Sigmoid colon (tissue), 7 donors: ENCODE results near the gene ARMH3. TPM values are rescaled to one million over a fixed set of nuclear protein-coding genes. Genes with fewer than 3 reads are reported as not detected.
"Not testable (repeated sequence)": the region's sequence is repeated elsewhere in the genome, so short reads cannot be mapped to it uniquely, and the experiment has no call there.

Source experiments
- DNase-seq: peaks from one replicate; pipeline ENCODE4 v3.0.0-alpha.2; 2019
- H3K27ac ChIP-seq, 4 donors: fragments of 200-600 bp; sonication (generic); one replicate each; pipeline ENCODE4 v1.5.1; 2016 to 2019; ENCODE audit warnings: mild to moderate bottlenecking in 1 of 4
- H3K27me3 ChIP-seq, 3 donors: fragments of 200-600 bp; sonication (generic); one replicate each; pipeline ENCODE4 v1.5.1; 2019; ENCODE audit warnings: mild to moderate bottlenecking in 1 of 3
- H3K36me3 ChIP-seq, 4 donors: fragments of 200-600 bp; sonication (generic); one replicate each; pipeline ENCODE4 v1.5.1; 2016 to 2019
- H3K4me1 ChIP-seq, 4 donors: fragments of 200-600 bp; sonication (generic); one replicate each; pipeline ENCODE4 v1.5.1; 2017 to 2019
- H3K4me3 ChIP-seq, 4 donors: fragments of 200-600 bp; sonication (generic); one replicate each; pipeline ENCODE4 v1.5.1; 2017 to 2019; ENCODE audit warnings: mild to moderate bottlenecking in 2 of 4, moderate library complexity in 1 of 4
- H3K9me3 ChIP-seq, 4 donors: fragments of 200-600 bp in 3 of 4; sonication (generic) in 3 of 4; one replicate each; pipeline versions ENCODE4 v1.5.1 to v1.6.1; 2013 to 2019
- EP300 ChIP-seq, 4 donors: sonication (generic); formaldehyde crosslinking; IDR thresholded peaks; one replicate each; pipeline ENCODE4 v1.6.1; 2017; ENCODE audit warnings: antibody characterized with exemption in 4 of 4
- POLR2A ChIP-seq, 2 donors: fragments of 450-650 bp; IDR thresholded peaks; one replicate each; pipeline ENCODE4 v1.6.1; 2016; ENCODE audit warnings: antibody characterized with exemption in 2 of 2, mild to moderate bottlenecking in 2 of 2, moderate library complexity in 2 of 2
- POLR2AphosphoS5 ChIP-seq, 4 donors: sonication (generic); formaldehyde crosslinking; IDR thresholded peaks; one replicate each; pipeline ENCODE4 v1.6.1; 2017; ENCODE audit warnings: antibody characterized with exemption in 4 of 4
- WGBS, 2 donors: extraction: QIAGEN DNeasy Blood & Tissue Kit; methylation state at CpG; one replicate each; pipeline ENCODE4 v1.1.7; 2013; 5-methylcytosine and 5-hydroxymethylcytosine counted together
- intact Hi-C: fragments of 100-400 bp; cut with DNase I; formaldehyde crosslinking; loops from one replicate; pipeline ENCODE4 v1.15.1; 2023
- polyA plus RNA-seq, 3 donors: library from polyadenylated mRNA; stranded (reverse); fragments of 200-250 nt; gene quantifications; one replicate each; pipeline ENCODE4 v1.2.3, GENCODE V29; 2013
- total RNA-seq, 4 donors: library from RNA; depleted of rRNA; stranded (reverse); fragments of >200 nt; gene quantifications; one replicate each; pipeline ENCODE4 v1.1.0, GENCODE V29; 2016
- TF ChIP-seq, protein P1 (sequence below), 4 experiments: fragments of 450-650 bp in 3 of 4; fragments of 200-600 bp in 1 of 4; IDR thresholded peaks; one replicate each; pipeline ENCODE4 v1.5.1; 2016 to 2019; ENCODE audit warnings: antibody characterized with exemption in 4 of 4, mild to moderate bottlenecking in 3 of 4, moderate library complexity in 2 of 4
- donor health status: healthy with polysubstance abuse.
- donor health status: Bipolar disorder and iron deficiency.
- donor health status: healthy.

ARMH3 gene
- total and polyA plus RNA-seq, 7 donors = 17.4 to 23.2 (median 19.1) TPM

DNA sequence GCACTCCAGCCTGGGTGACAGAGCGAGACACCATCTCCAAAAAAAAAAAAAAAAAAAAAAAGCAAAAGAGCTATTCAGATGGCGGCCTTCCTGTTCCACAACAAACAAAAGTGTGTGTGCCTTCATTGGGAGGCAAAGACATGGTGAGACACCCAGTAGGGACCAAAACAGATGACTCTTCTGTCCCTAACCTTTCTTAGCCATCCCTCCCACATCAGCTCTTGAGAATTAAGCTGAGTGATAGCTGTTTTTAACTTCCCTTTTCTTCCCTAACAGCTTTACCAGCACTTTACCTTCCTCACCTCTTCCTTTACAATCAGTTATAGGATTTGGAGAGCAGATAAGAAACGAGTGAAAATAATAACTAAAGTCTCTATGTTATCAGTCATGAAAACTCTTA, 48.2 kb downstream of the ARMH3 start:
- Histone ChIP-seq H3K27me3 (no peaks in the 10 kb centered on the region), H3K27ac (no peak overlapping the region), H3K4me1 (peaks cover 0 to 6% (median 0%) of the 10 kb centered on the region in 4 donors), H3K36me3 (peaks cover 0 to 69% (median 16%) of the 10 kb centered on the region in 4 donors), H3K9me3 (no peaks in the 10 kb centered on the region), H3K4me3 (no peak overlapping the region)
- 79% methylated on average over 3 of the region's 3 CpGs for WGBS, 2 donors
- intact Hi-C loops = no loop called here
- TF ChIP-seq, protein P1, sequence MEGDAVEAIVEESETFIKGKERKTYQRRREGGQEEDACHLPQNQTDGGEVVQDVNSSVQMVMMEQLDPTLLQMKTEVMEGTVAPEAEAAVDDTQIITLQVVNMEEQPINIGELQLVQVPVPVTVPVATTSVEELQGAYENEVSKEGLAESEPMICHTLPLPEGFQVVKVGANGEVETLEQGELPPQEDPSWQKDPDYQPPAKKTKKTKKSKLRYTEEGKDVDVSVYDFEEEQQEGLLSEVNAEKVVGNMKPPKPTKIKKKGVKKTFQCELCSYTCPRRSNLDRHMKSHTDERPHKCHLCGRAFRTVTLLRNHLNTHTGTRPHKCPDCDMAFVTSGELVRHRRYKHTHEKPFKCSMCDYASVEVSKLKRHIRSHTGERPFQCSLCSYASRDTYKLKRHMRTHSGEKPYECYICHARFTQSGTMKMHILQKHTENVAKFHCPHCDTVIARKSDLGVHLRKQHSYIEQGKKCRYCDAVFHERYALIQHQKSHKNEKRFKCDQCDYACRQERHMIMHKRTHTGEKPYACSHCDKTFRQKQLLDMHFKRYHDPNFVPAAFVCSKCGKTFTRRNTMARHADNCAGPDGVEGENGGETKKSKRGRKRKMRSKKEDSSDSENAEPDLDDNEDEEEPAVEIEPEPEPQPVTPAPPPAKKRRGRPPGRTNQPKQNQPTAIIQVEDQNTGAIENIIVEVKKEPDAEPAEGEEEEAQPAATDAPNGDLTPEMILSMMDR (IDR thresholded peaks at IDR 0.05) = no peak
- TF ChIP-seq EP300 (IDR thresholded peaks at IDR 0.05) (no peak), POLR2AphosphoS5 (IDR thresholded peaks at IDR 0.05) (no peak), POLR2A (IDR thresholded peaks at IDR 0.05) (no peak)
- DNase-seq = no peak

DNA sequence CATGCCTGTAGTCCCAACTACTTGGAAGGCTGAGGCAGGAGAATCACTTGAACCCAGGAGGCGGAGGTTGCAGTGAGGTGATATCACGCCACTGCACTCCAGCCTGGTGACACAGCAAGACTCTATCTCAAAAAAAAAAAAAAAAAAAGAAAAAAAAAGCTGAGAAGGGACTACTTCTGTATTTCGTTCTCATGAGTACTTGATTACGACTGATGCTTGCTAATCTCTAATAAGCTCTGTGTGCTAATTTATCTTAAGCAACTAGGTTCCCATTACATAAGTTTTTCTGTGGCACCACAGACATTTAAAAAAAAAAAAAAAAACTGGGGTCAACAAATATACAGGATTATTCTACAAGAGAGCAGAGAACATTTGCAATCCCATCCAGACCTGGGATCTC, 48.9 kb downstream of the ARMH3 start:
- intact Hi-C loops, H3K4me1 ChIP-seq, H3K9me3 ChIP-seq, DNase-seq, H3K27me3 ChIP-seq, H3K27ac ChIP-seq, H3K4me3 ChIP-seq: not testable (repeated sequence)
- 81 to 90% methylated on average over 4 of the region's 4 CpGs for WGBS, 2 donors
- H3K36me3 ChIP-seq = peaks cover 0 to 68% (median 16%) of the 10 kb centered on the region in 4 donors

DNA sequence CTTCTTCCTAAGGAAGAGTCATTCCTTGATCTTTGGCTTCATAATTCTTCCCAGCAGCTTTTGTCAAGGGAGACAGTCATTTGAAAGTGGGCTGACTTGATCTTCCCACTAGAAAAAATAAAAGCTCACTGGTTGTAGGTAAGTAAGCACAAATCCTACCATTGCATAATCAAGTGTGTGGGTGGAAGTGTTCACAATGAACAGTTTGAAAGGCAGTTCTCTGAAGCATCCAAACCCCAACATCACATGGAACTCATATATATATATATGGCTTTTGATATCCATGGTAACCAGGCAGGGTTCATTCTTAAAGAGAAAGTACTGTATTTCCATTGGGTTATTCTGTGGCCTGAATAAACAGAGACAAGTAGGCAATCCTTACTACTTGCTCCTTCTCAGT, 51.6 kb downstream of the ARMH3 start:
- DNase-seq = no peak
- no peaks in the 10 kb centered on the region for H3K9me3 ChIP-seq
- H3K27ac ChIP-seq = no peak overlapping the region
- H3K4me1 ChIP-seq = peaks cover 0 to 2% (median 0%) of the 10 kb centered on the region in 4 donors
- H3K4me3 ChIP-seq = no peak overlapping the region
- peaks cover 0 to 82% (median 20%) of the 10 kb centered on the region in 4 donors for H3K36me3 ChIP-seq
- H3K27me3 ChIP-seq = no peaks in the 10 kb centered on the region
- no peak for TF ChIP-seq POLR2A (IDR thresholded peaks at IDR 0.05)
- intact Hi-C loops = no loop called here

DNA sequence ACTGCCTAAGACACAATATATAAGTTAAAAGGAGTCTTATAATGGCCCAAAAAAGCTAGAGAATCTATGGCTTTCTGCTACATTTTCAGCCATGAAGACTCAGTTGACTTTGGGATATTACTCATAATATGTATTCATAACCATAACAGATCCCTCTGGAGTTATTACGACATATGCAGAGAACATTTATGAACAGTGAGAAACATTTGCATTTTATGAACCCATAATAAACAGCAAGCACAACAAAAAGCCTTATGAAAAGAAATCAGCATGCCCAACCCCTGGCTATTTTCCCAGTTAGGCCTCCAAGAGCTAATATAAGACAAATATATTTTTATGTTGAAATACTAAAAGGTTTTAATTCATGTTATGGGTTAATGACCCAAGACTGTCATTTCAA, 52.4 kb downstream of the ARMH3 start:
- no peak for DNase-seq
- Histone ChIP-seq H3K4me1 (no peaks in the 10 kb centered on the region), H3K27ac (no peak overlapping the region), H3K27me3 (no peaks in the 10 kb centered on the region), H3K9me3 (no peaks in the 10 kb centered on the region), H3K36me3 (peaks cover 0 to 80% (median 20%) of the 10 kb centered on the region in 4 donors), H3K4me3 (no peak overlapping the region)
- TF ChIP-seq EP300 (IDR thresholded peaks at IDR 0.05) (no peak), POLR2A (IDR thresholded peaks at IDR 0.05) (no peak), POLR2AphosphoS5 (IDR thresholded peaks at IDR 0.05) (no peak)
- TF ChIP-seq, protein P1 (IDR thresholded peaks at IDR 0.05) = no peak
- intact Hi-C loops = no loop called here
- WGBS, 2 donors = 45 to 70% methylated on average over 1 of the region's 1 CpG

DNA sequence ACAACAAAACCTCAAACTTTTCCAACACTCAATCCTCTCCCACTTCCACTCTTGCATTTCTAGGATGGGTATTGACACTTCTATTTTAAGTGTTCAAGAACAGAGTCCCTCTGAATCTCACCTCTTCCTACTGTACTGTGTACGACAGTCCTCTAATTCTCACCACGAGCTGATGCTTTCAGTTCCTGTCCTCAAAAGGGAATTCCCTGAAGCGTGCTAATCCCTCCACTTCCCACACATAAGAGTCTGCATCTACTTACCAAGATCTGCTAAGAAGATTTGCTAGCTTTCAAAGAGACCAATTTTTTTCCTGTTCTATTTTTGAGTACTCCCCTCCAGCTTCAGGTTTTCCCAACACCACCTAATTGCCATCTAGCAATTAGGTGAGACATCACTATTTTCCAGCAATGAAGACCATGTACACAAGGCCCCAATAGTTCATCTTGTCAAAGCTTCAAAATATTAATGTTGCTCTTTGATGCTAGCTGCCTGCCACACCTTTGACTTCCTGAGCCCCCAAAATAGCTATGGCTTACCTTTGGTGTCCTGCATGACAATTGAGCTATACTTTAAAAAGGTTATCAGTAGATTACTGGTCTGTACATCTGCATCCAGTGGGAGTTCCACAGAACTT, 54.4 kb downstream of the ARMH3 start:
- Histone ChIP-seq H3K27me3 (no peaks in the 10 kb centered on the region), H3K4me1 (no peaks in the 10 kb centered on the region), H3K9me3 (no peaks in the 10 kb centered on the region), H3K4me3 (no peak overlapping the region), H3K36me3 (peaks cover 0 to 79% (median 19%) of the 10 kb centered on the region in 4 donors), H3K27ac (no peak overlapping the region)
- intact Hi-C loops = no loop called here
- WGBS, 2 donors = 51 to 83% methylated on average over 3 of the region's 3 CpGs
- DNase-seq = no peak
- TF ChIP-seq, protein P1 (IDR thresholded peaks at IDR 0.05) = no peak
- TF ChIP-seq POLR2A (IDR thresholded peaks at IDR 0.05) (no peak), EP300 (IDR thresholded peaks at IDR 0.05) (no peak), POLR2AphosphoS5 (IDR thresholded peaks at IDR 0.05) (no peak)

DNA sequence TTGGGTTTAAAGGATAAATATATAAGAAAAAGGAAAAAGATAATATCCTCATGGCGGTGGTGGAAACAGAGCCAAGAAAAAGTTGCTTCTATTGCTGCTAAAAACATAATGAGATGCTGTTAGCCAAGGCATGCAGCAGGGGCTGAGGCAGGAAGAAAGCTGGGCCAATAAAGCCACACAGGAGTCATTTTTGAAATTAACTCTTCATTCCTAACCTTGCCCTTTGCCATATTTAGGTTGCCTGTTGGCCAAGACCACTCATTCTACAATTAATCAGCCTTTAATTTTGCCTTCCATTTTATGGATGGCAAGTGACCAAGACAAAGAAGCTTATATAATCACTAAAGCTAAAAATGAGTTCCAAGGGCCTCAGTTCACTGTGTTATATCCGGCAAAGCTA, 58.2 kb downstream of the ARMH3 start:
- TF ChIP-seq POLR2A (IDR thresholded peaks at IDR 0.05) (no peak), EP300 (IDR thresholded peaks at IDR 0.05) (no peak), POLR2AphosphoS5 (IDR thresholded peaks at IDR 0.05) (no peak)
- TF ChIP-seq, protein P1 (IDR thresholded peaks at IDR 0.05) = no peak
- H3K36me3 ChIP-seq = peaks cover 6 to 76% (median 14%) of the 10 kb centered on the region in 4 donors
- no peak overlapping the region for H3K4me3 ChIP-seq
- no peaks in the 10 kb centered on the region for H3K9me3 ChIP-seq
- H3K27me3 ChIP-seq = no peaks in the 10 kb centered on the region
- DNase-seq = no peak
- intact Hi-C loops = no loop called here
- H3K4me1 ChIP-seq = no peaks in the 10 kb centered on the region
- no peak overlapping the region for H3K27ac ChIP-seq
- 92 to 93% methylated on average over 2 of the region's 2 CpGs for WGBS, 2 donors
